HCT116 (cell line): ENCODE results near the gene CHST9. TPM values are rescaled to one million over a fixed set of nuclear protein-coding genes. Genes with fewer than 3 reads are reported as not detected.

Experiments used
- ATAC-seq: fragments of 200-7000 bp; cut with Tn5 transposase; 2 replicates; pipeline ENCODE4 v1.9.1; 2020; ENCODE audit warnings: mild to moderate bottlenecking, moderate library complexity
- BruUV-seq: library from RNA; stranded (reverse); fragments of 400-500 nt; replicated peaks from 2 replicates; lab custom pipeline; 2021; lab: Mats Ljungman, UMichigan
- CTCF ChIA-PET: fragments of 300-600 bp; sonication (Branson Sonifier 250); formaldehyde crosslinking; loops from one replicate; lab custom pipeline; 2021; ENCODE audit warnings: antibody characterized with exemption; lab: Charles Lee
- POLR2A ChIA-PET: fragments of 300-600, 350-600 bp; sonication (Branson Sonifier 250); formaldehyde crosslinking; loops from one replicate; lab custom pipeline; 2021; ENCODE audit warnings: antibody characterized with exemption; lab: Charles Lee
- RAD21 ChIA-PET, 2 experiments: fragments of 300-600 bp; sonication (Branson Sonifier 250); formaldehyde crosslinking; loops; one replicate each; lab custom pipeline; 2023; ENCODE audit warnings: low total read pairs in 2 of 2; ENCODE audit not compliant: uncharacterized antibody in 2 of 2, unreplicated experiment in 2 of 2, low non-redundant PET in 1 of 2; lab: Charles Lee
- DNase-seq: peaks from one replicate; pipeline ENCODE4 v3.0.0-alpha.2; 2010; ENCODE audit warnings: low read depth, low spot score
- H2AFZ ChIP-seq: fragments of 200-600 bp; shearing (Covaris generic), sonication (generic); 2 replicates; pipeline ENCODE4 v1.6.1; 2017; ENCODE audit warnings: low read depth, mixed run types, mixed read lengths, antibody characterized with exemption, low read length; ENCODE audit not compliant: poor library complexity, severe bottlenecking
- H3K27ac ChIP-seq: 2 replicates; pipeline ENCODE4 v1.5.1; 2012; ENCODE audit warnings: low read depth, low read length
- H3K27me3 ChIP-seq: fragments of 200-600 bp; sonication (generic); 2 replicates; pipeline ENCODE4 v1.6.1; 2016; ENCODE audit warnings: mixed run types, low read length, mixed read lengths; ENCODE audit not compliant: insufficient read depth
- H3K36me3 ChIP-seq, 2 experiments: fragments of 200-500 bp in 1 of 2; fragments of 200-600 bp in 1 of 2; sonication (Bioruptor generic) in 1 of 2; sonication (generic) in 1 of 2; 2 replicates each; pipeline versions ENCODE4 v1.5.1 to v1.6.1; 2014 to 2016; ENCODE audit warnings: low read length in 2 of 2, inconsistent platforms in 1 of 2, mixed read lengths in 1 of 2, mixed run types in 1 of 2; ENCODE audit not compliant: insufficient read depth in 2 of 2, control insufficient read depth in 1 of 2
- H3K4me1 ChIP-seq, 2 experiments: fragments of 200-600 bp in 1 of 2; sonication (generic) in 1 of 2; 2 replicates each; pipeline versions ENCODE4 v1.5.1 to v1.6.1; 2012 to 2017; ENCODE audit warnings: low read length in 2 of 2, inconsistent platforms in 1 of 2, mild to moderate bottlenecking in 1 of 2, mixed read lengths in 1 of 2, mixed run types in 1 of 2, moderate library complexity in 1 of 2; ENCODE audit not compliant: insufficient read depth in 2 of 2, control insufficient read depth in 1 of 2
- H3K4me2 ChIP-seq: fragments of 200-600 bp; sonication (generic); 2 replicates; pipeline ENCODE4 v1.6.1; 2017; ENCODE audit warnings: mixed run types, low read length, mixed read lengths
- H3K4me3 ChIP-seq, 2 experiments: fragments of 200-600 bp in 1 of 2; sonication (generic) in 1 of 2; replicated peaks in 1 of 2; 2 replicates each; pipeline ENCODE4 v1.5.1; 2011 to 2016; ENCODE audit warnings: low read length in 2 of 2, control low read depth in 1 of 2, low read depth in 1 of 2, mild to moderate bottlenecking in 1 of 2, mixed read lengths in 1 of 2, mixed run types in 1 of 2
- H3K79me2 ChIP-seq: fragments of 200-600 bp; sonication (generic); 2 replicates; pipeline ENCODE4 v1.6.1; 2017; ENCODE audit warnings: mild to moderate bottlenecking, mixed run types, low read length, moderate library complexity, mixed read lengths; ENCODE audit not compliant: insufficient read depth
- H3K9ac ChIP-seq: fragments of 200-600 bp; sonication (generic); 2 replicates; pipeline ENCODE4 v1.6.1; 2016; ENCODE audit warnings: low read length, mixed read lengths
- H3K9me2 ChIP-seq: fragments of 200-600 bp; sonication (generic), shearing (Covaris generic); 2 replicates; pipeline ENCODE4 v1.6.1; 2017; ENCODE audit warnings: mixed run types, mild to moderate bottlenecking, moderate library complexity; ENCODE audit not compliant: insufficient read depth
- H3K9me3 ChIP-seq, 2 experiments: fragments of 200-500 bp in 1 of 2; fragments of 200-600 bp in 1 of 2; sonication (Bioruptor generic) in 1 of 2; sonication (generic) in 1 of 2; 2 replicates each; pipeline ENCODE4 v1.6.1; 2014 to 2017; ENCODE audit warnings: low read length in 2 of 2, mixed read lengths in 2 of 2, inconsistent platforms in 1 of 2, low read depth in 1 of 2, mild to moderate bottlenecking in 1 of 2, mixed run types in 1 of 2, moderate library complexity in 1 of 2; ENCODE audit not compliant: control insufficient read depth in 1 of 2, insufficient read depth in 1 of 2
- H4K20me1 ChIP-seq: fragments of 200-600 bp; sonication (generic), shearing (Covaris generic); 2 replicates; pipeline ENCODE4 v1.6.1; 2017; ENCODE audit warnings: mixed run types, mild to moderate bottlenecking, moderate library complexity; ENCODE audit not compliant: insufficient read depth
- ATF3 ChIP-seq: IDR thresholded peaks from 2 replicates; pipeline ENCODE4 v1.6.1; 2012
- CBX3 ChIP-seq: IDR thresholded peaks from 2 replicates; pipeline ENCODE4 v1.6.1; 2012; ENCODE audit warnings: low read depth
- CEBPB ChIP-seq: IDR thresholded peaks from 2 replicates; pipeline ENCODE4 v1.6.1; 2012; ENCODE audit warnings: low read depth
- CTCF ChIP-seq, 3 experiments: fragments of 200-600 bp in 1 of 3; sonication (generic) in 1 of 3; IDR thresholded peaks in 2 of 3; conservative IDR thresholded peaks in 1 of 3; 2 replicates each; pipeline ENCODE4 v1.5.1; 2012 to 2017; ENCODE audit warnings: low read depth in 2 of 3, low read length in 2 of 3, antibody characterized with exemption in 1 of 3, borderline replicate concordance in 1 of 3, control low read depth in 1 of 3, mild to moderate bottlenecking in 1 of 3, mixed read lengths in 1 of 3, mixed run types in 1 of 3, moderate library complexity in 1 of 3; ENCODE audit not compliant: insufficient read depth in 1 of 3
- EGR1 ChIP-seq: IDR thresholded peaks from 2 replicates; pipeline ENCODE4 v1.6.1; 2012; ENCODE audit warnings: low read depth
- ELF1 ChIP-seq: IDR thresholded peaks from 2 replicates; pipeline ENCODE4 v1.6.1; 2012; ENCODE audit warnings: low read depth, borderline replicate concordance
- EZH2 ChIP-seq: fragments of 200-600 bp; sonication (generic); IDR thresholded peaks from 2 replicates; pipeline ENCODE4 v1.6.1; 2017; ENCODE audit warnings: antibody characterized with exemption, mixed run types
- EZH2phosphoT487 ChIP-seq: fragments of 200-600 bp; IDR thresholded peaks from 2 replicates; pipeline ENCODE4 v1.6.1; 2018; ENCODE audit warnings: antibody characterized with exemption, borderline replicate concordance
- FOSL1 ChIP-seq: IDR thresholded peaks from 2 replicates; pipeline ENCODE4 v1.6.1; 2012; ENCODE audit warnings: low read depth
- JUND ChIP-seq: IDR thresholded peaks from 2 replicates; pipeline ENCODE4 v1.6.1; 2012
- MAX ChIP-seq: IDR thresholded peaks from 2 replicates; pipeline ENCODE4 v1.6.1; 2012
- POLR2A ChIP-seq: IDR thresholded peaks from 2 replicates; pipeline ENCODE4 v1.7.0; 2011; ENCODE audit warnings: borderline replicate concordance; ENCODE audit not compliant: insufficient read depth, insufficient read length; ENCODE audit errors: extremely low read depth
- SIN3A ChIP-seq: IDR thresholded peaks from 2 replicates; pipeline ENCODE4 v1.6.1; 2012; ENCODE audit warnings: low read depth
- SP1 ChIP-seq: IDR thresholded peaks from 2 replicates; pipeline ENCODE4 v1.6.1; 2012; ENCODE audit warnings: low read depth
- SRF ChIP-seq: IDR thresholded peaks from 2 replicates; pipeline ENCODE4 v1.6.1; 2012; ENCODE audit warnings: low read depth
- YY1 ChIP-seq: IDR thresholded peaks from 2 replicates; pipeline ENCODE4 v1.6.1; 2011; ENCODE audit warnings: low read length, low read depth, moderate library complexity, mild to moderate bottlenecking; ENCODE audit not compliant: insufficient replicate concordance; ENCODE audit errors: extremely low read depth
- ZFX ChIP-seq: fragments of 450-650 bp; IDR thresholded peaks from 2 replicates; pipeline ENCODE4 v1.6.1; 2017
- ZNF274 ChIP-seq: fragments of 200-500 bp; sonication (Bioruptor generic); IDR thresholded peaks from 2 replicates; pipeline ENCODE4 v1.6.1; 2014; ENCODE audit warnings: mild to moderate bottlenecking, low read depth, low read length, inconsistent platforms
- intact Hi-C: fragments of 100-400 bp; cut with micrococcal nuclease; formaldehyde crosslinking; loops from 2 replicates; pipeline ENCODE4 v1.10.0; 2022
- total RNA-seq: library from RNA; stranded (reverse); gene quantifications from one replicate; pipeline ENCODE4 v1.2.1, GENCODE V29; 2021; ENCODE audit not compliant: unreplicated experiment

CHST9 gene
- total RNA-seq, 1 experiment from 2014 or later: not detected

DNA sequence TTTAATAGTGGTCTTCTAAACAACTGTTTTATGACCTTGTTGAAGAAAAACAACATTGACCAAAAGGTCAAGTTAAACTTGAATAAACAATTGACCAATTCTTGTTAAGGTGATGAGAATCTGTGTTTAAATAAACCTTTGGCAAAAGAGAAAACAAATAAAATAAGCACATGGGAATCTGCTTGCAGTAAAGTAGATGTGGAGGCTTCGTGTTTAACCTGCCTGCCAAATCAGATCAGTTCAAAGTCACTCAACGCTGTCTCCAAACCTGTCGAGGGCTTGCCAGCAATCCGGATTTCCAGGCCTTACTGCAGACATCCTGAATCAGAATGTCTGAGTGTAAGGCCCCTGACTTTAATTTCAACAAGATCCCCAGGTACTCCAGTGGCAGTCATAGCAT, 264.5 kb downstream of the CHST9 start:
- DNase-seq (no peak), ATAC-seq (no peak)
- H3K9ac ChIP-seq: no peak overlapping the region
- no peaks in the 10 kb centered on the region for H3K79me2 ChIP-seq
- H3K9me2 ChIP-seq: no peaks in the 10 kb centered on the region
- H3K4me1 ChIP-seq: no peaks in the 10 kb centered on the region
- no TSS peak for BruUV-seq
- intact Hi-C loops: no loop called here
- no peak overlapping the region for H3K4me2 ChIP-seq
- H3K9me3 ChIP-seq: no peaks in the 10 kb centered on the region
- H2AFZ ChIP-seq: no peak overlapping the region
- H4K20me1 ChIP-seq: no peaks in the 10 kb centered on the region
- H3K27me3 ChIP-seq: peaks cover 13% of the 10 kb centered on the region
- no peak overlapping the region for H3K27ac ChIP-seq
- no peak for TF ChIP-seq EZH2
- TF ChIP-seq CBX3: no peak
- no peak for TF ChIP-seq FOSL1
- TF ChIP-seq EZH2phosphoT487: no peak
- TF ChIP-seq CEBPB: no peak
- no peak for TF ChIP-seq ZNF274
- TF ChIP-seq SRF: no peak
- TF ChIP-seq EGR1: no peak
- TF ChIP-seq YY1: no peak
- TF ChIP-seq JUND: no peak
- no peak for TF ChIP-seq SP1
- no peak for TF ChIP-seq ELF1
- no peak for TF ChIP-seq ZFX
- no peak for TF ChIP-seq MAX
- no peak for TF ChIP-seq CTCF (IDR thresholded peaks at IDR 0.05 in 2 of 3, conservative IDR thresholded peaks at IDR 0.05 in 1 of 3; ENCODE audit: borderline replicate concordance in 1 of 3, insufficient read depth in 1 of 3, low read depth in 2 of 3, low read length in 2 of 3)
- no peak for TF ChIP-seq SIN3A
- no peak for TF ChIP-seq POLR2A
- no peak for TF ChIP-seq ATF3
- TF ChIP-seq, all 23 proteins: peak for 0
- Histone ChIP-seq H3K36me3 (no peaks in the 10 kb centered on the region), H3K4me3 (no peak overlapping the region)
- POLR2A ChIA-PET: no interaction called here
- RAD21 ChIA-PET: no interaction called here
- CTCF ChIA-PET: no interaction called here
